NCI-H2107 treated with DMSO at 0.1 percent for 48 hours (cell line): ENCODE measurements around the gene ZCCHC7.

Source experiments
- DNase-seq: peaks from one replicate; lab custom pipeline; 2025; ENCODE audit not compliant: unreplicated experiment; lab: John Stamatoyannopoulos, UW

The ZCCHC7 gene

GRCh38 chr9:37370968-37371563 is 250.7 kb downstream of the ZCCHC7 start:
- no peak for DNase-seq

GRCh38 chr9:37371565-37372464 is 251.4 kb downstream of the ZCCHC7 start:
- no peak for DNase-seq

- DNase-seq = no peak
Observed at GRCh38 chr9:37372839-37373238, 252.5 kb downstream of the ZCCHC7 start.

- no peak for DNase-seq
Observed at GRCh38 chr9:37373621-37374020, 253.2 kb downstream of the ZCCHC7 start.

GRCh38 chr9:37374892-37375291 is 254.5 kb downstream of the ZCCHC7 start:
- no peak for DNase-seq

GRCh38 chr9:37377688-37378612 is 257.6 kb downstream of the ZCCHC7 start:
- DNase-seq = no peak

- DNase-seq = no peak
Observed at GRCh38 chr9:37378613-37379004, 258.2 kb downstream of the ZCCHC7 start.

- DNase-seq = no peak
Observed at GRCh38 chr9:37379835-37380234, 259.5 kb downstream of the ZCCHC7 start.

GRCh38 chr9:37380570-37380969 is 260.2 kb downstream of the ZCCHC7 start:
- no peak for DNase-seq

GRCh38 chr9:37381094-37381741 is 260.8 kb downstream of the ZCCHC7 start:
- DNase-seq = no peak

- DNase-seq = no peak
Observed at GRCh38 chr9:37382161-37382981, 262.0 kb downstream of the ZCCHC7 start.

GRCh38 chr9:37382982-37383357 is 262.6 kb downstream of the ZCCHC7 start:
- DNase-seq = no peak

- DNase-seq = no peak
Observed at GRCh38 chr9:37383393-37383792, 263.0 kb downstream of the ZCCHC7 start.

GRCh38 chr9:37383876-37384746 is 263.7 kb downstream of the ZCCHC7 start:
- no peak for DNase-seq

- DNase-seq = no peak
Observed at GRCh38 chr9:37385286-37385685, 264.9 kb downstream of the ZCCHC7 start.

GRCh38 chr9:37386988-37387387 is 266.6 kb downstream of the ZCCHC7 start:
- DNase-seq = no peak

- DNase-seq = no peak
Observed at GRCh38 chr9:37390759-37391158, 270.4 kb downstream of the ZCCHC7 start.

- DNase-seq = no peak
Observed at GRCh38 chr9:37392272-37392671, 271.9 kb downstream of the ZCCHC7 start.

- DNase-seq = no peak
Observed at GRCh38 chr9:37395229-37395628, 274.9 kb downstream of the ZCCHC7 start.
